Fibroblast of skin of back (primary cell): ENCODE data around the gene ERF.
"Not testable (repeated sequence)": the region's sequence is repeated elsewhere in the genome, so short reads cannot be mapped to it uniquely, and the experiment has no call there.

Experiments used
- DNase-seq: peaks from one replicate; pipeline ENCODE4 v3.0.0-alpha.2; 2013

ERF gene

DNA sequence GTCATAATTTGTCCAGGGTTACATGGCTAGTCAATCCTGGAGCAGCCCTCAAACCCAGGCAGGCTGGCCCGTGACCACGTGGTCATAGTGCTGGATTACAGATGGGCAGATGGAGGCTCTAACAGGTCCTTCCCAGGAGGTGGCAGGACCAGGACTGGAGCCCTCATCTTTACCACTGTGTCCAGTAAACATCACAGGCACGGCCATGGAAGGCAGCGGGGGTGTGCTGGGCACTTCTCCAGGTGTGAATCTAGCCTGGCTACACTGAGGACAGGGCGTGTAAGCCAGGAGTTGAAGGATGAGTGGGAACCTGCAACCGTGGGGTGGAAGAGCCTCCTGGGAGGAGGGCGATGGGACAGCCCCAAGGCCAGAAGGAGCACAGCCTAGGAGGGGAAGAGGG lies 20.2 kb upstream of the ERF start:
- no peak for DNase-seq

GRCh38 chr19:42274065-42274682 lies 19.2 kb upstream of the ERF start:
- no peak for DNase-seq

- no peak for DNase-seq
Observed at GRCh38 chr19:42273407-42274064, 18.6 kb upstream of the ERF start.

- DNase-seq: no peak
Observed at GRCh38 chr19:42272989-42273406, 18.1 kb upstream of the ERF start.

DNA sequence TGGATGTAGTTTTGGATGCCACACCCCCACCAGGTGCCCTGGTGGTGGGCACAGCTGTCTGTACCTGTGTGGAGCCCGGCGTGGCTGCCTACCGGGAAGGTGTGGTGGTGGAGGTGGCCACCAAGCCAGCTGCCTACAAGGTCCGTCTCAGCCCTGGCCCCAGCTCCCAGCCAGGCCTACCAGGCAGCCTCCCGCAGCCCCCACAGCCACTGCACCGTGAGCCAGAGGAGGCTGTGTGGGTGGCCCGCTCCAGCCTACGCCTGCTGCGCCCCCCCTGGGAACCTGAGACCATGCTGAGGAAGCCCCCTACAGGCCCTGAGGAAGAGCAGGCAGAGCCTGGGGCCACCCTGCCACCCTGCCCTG lies 17.6 kb upstream of the ERF start:
- DNase-seq: no peak

DNA sequence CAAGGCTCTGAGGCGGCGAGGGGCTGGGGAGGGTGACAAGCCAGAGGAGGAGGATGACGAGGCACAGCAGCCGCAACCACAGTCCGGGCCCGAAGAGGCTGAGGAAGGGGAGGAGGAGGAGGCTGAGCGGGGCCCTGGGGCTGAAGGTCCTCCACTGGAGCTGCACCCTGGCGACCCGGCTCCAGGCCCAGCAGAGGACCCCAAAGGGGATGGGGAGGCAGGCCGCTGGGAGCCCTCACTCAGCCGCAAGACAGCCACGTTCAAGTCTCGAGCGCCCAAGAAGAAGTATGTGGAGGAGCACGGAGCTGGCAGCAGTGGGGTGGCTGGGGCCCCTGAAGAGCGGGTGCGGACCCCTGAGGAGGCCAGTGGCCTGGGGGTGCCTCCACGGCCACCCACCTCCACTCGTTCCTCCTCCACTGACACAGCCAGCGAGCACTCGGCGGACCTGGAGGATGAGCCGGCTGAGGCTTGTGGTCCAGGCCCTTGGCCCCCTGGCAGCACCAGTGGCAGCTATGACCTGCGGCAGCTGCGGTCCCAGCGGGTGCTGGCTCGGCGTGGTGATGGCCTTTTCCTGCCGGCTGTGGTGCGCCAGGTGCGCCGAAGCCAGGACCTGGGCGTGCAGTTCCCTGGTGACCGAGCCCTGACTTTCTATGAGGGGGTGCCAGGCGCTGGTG lies 17.1 kb upstream of the ERF start:
- no peak for DNase-seq

- no peak for DNase-seq
Observed at GRCh38 chr19:42271045-42271419, 16.1 kb upstream of the ERF start.

- DNase-seq: peak; percentile 82
Observed at GRCh38 chr19:42270346-42271044, 15.6 kb upstream of the ERF start.

DNA sequence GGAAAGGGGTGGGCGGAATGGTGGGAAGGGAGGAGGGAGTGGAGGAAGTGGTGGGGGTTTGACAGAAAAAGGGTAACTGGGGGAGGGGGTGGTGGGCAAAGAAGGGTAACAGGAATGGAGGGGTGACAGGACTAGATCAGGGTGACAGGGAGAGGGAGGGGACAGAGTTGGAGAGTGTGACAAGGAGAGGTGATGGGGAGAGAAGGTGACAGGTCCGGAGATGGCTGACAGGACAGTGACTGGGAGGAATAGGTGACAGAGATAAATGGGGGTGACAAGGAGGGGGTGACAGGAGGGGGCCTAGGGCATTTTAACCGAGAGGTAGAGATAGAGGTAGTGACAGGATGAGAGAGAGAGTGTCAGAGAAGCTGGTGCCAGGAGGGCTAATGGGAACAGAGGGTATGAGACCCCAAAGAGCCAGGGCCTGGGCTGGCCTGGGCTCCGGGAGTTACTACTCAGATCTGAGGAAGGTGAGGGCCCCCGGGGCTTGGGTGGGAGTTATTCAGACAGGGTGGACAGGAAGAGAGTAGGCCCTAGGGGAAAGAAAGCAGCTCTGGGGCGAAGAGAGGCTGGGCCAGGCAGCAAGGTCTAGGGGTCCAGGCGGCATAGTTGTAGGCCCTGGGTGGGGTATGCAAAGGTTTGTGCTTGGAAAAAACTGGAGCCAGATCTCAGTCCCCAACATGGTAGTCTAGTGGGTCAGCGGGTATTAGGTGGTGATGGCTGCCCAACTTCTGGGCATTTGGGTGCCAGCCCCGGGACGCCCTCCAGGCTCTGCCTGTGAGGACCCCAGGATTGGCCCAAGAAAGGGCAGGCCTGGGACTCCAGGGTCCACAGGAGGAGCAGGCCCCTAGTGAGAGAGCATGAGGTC lies 14.8 kb upstream of the ERF start:
- DNase-seq: no peak

GRCh38 chr19:42268704-42269477 lies 14.0 kb upstream of the ERF start, which contains the start of gene CIC:
Gene CIC, plus strand, starts transcription at chr19:42269252. Its CDS starts 2,532 bp downstream, at chr19:42271784.
- peak; percentile 100 for DNase-seq

DNA sequence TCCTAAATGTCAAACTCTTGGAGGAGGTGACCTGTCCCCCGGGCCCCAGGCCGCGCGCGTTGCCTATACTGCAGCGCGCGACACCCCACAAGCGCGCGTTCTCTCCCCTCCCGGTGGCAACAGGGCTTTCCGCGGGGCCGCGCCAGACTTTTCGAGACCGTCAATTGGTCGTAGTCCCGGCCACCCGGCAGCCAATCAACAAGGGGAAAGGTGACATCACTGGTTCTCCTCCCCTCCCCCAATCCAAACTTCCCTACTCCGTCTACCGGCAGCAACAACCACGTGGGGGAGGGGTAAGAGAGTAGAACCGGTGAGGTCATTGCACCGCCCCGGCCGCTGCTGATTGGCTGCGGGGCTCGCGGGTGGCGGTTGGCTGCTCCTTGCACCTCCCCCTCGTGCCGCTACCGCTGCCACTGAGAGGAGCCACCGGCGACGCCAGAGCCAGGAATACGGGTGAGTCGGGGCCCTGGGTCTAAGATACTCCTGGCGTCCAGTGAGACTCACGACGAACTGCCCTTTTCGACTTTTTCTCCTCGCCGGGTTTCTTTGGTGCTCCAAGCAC lies 13.3 kb upstream of the ERF start:
- DNase-seq: peak; percentile 99

GRCh38 chr19:42267644-42268141 lies 12.8 kb upstream of the ERF start:
- no peak for DNase-seq

GRCh38 chr19:42266928-42267603 lies 12.1 kb upstream of the ERF start:
- DNase-seq: not testable (repeated sequence)

- DNase-seq: not testable (repeated sequence)
Observed at GRCh38 chr19:42266105-42266504, 11.2 kb upstream of the ERF start.

DNA sequence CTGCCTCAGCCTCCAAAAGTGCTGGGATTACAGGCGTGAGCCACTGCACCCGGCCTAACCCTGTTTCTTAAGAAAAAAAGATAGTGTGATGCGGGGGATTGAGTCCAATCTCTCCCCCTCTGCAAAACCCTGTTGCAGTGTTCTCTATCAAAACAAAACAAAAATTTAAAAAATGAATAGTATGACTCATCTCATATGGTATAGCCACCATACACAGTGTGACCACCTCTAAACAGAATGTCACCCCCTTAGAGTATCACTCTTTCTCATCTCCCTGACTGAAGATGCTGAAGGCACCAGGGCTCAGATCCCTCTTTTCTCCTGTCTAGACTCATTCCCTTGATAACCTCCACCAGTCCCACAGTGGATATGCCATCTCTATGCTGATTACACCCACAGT lies 6.8 kb upstream of the ERF start:
- DNase-seq: peak; percentile 69

GRCh38 chr19:42257842-42258241 lies 2.9 kb upstream of the ERF start:
- DNase-seq: not testable (repeated sequence)

GRCh38 chr19:42255766-42256745 lies 1.1 kb upstream of the ERF start:
- peak; percentile 73 for DNase-seq

DNA sequence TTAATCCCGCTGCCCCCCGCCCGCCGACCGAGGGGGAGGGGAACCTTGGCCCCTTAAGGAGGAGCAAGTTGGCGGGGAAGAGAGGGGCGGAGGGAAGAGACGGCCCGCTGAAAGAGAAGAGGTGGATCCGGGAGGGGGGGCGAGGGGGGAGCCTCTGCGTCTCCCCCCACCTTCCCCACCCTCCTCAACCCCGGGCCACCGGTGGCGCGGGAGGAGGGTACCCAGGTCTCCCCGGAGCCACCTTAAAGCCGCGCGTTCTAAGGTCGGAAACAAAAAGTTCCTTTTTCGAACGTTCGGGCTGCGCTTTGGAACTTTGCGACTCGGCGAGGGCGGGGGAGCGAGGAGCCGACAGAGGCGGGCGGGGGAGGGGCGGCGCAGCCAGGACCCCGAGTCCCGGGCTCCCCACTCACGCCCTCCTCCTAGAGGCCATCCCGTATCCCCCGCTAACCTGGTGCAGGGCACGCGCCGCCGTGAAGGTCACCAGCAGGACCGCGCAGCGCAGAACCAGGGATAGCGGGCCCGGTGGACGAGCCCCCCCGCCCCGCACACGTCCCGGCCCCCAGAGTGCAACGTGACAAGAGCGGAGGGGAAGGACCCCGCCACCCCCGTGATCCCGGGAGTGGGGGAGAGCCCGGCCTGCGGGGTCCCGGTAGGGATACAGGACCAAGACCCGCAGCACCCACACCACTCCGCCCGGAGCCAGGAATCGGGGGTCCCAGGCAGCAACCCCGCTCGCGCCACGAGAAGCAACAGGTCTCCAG lies 659 bp downstream of the ERF start:
- DNase-seq: peak; percentile 74
